HTR-8/SVneo (cell line): ENCODE measurements around the gene RABGAP1.
A peak's percentile ranks its signal among the peaks of the same experiment; 100 is the strongest.
"Not testable (repeated sequence)": the region's sequence is repeated elsewhere in the genome, so short reads cannot be mapped to it uniquely, and the experiment has no call there.

Experiments
- DNase-seq: peaks from one replicate; pipeline ENCODE4 v3.0.0; 2011; ENCODE audit warnings: low spot score, mixed read lengths; ENCODE audit not compliant: insufficient read length
- FAIRE-seq: peaks from 2 replicates; lab custom pipeline; 2011; peaks lifted over from hg19 to GRCh38; lab: Jason Lieb, UNC

Gene RABGAP1

DNA sequence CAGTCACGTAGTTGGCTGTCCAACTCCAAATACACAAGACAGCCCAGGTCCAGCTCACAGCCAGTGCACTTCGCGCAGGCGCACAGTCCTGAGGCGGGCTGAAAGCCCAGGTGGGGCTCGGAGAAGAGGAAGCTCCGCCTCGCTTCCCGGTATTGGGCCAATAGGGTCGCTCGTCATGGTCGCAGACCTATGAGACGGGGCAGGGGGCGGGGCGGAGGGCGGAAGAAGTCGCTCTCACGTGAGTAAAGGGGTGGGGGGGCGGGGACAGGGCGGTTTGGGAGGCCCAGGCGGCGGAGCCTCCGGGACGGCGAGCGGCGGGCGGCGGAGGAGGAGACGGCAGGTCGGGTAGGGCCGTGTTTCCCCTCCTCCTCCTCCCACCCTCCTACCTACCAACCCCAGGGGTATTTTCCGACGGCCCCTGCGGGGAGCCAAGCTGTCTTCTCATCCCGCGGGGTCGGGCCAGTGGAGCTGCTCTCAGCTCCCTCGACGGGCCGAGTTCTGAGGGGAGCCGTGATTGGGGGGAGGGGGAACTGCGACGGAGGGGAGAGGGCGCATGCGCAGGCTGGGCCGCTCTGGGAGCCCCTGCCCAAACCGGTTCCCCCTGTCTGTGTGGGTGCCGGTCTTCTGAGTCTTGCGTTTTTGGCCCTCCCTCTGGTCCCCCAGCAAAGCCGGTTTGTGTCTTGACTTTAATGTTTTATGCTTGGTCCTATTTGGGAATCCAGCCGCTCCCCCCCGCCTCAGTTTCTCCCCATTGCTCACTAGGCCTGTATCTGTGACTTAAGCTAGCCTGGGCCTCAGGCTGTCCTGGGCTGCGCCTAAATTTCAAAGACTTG, at the start of gene RABGAP1:
RABGAP1 (plus strand) TSS at position 272 of the 833 bp plus-strand sequence. CDS start 16,040 bp downstream, outside the sequence.
- DNase-seq (peak; percentile 97), FAIRE-seq (peak; percentile 69)

DNA sequence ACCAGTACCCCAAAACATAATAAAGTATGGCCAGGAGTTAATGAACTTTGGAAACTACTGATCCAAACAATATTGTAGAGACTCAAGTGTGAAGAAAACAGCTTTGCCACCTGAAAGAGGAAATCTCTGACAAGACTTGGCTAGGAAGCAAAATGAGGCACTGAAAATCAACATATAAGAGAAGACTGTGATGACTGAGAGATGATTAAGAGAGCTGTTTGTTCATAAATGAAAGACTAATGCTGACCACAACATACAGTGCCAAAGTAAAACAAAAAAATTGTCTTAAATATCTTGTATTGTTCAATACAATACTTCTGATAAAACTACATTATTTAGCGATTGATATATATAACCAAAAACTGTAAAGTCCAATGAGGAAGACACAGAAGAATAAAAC, 42.9 kb upstream of the RABGAP1 start:
- FAIRE-seq, result no peak
- no peak for DNase-seq

DNA sequence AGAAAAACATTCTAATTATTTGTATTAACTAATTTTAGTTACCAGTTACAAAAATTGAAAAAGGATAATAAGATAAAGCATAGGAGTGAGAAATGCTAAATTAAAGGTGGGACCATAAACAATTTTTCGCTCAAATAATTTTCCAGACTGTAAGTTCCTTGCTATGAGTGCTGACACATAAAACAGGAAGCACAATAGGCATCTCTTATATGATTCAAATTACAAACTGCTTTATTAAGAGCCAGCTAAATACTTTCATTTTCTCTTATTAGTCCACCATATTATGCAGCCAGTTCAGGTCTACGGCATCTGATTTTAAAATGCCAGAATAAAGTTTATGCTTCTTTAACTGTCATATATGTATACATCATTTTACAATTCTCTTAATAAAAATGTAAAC, 40.0 kb upstream of the RABGAP1 start:
- no peak for DNase-seq
- FAIRE-seq, result no peak

DNA sequence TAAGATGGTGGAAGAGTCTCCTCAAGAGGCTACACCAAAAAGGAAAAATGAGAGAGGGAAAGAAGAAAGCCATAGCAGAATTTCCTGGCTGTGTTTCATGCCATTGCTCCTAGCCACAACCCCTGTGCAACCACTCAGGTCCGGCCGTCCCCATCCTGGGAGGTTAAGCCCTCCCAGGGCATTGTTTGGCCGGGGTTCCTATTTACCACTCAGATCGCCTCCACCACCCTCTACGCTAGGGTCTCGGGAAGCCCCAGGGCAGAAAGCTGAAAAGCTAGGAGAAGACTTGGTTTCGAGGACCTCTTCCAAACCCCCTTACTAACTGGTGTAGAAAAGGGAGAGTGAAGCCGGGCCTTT, 36.4 kb upstream of the RABGAP1 start:
- FAIRE-seq (no peak), DNase-seq (peak; percentile 24)

DNA sequence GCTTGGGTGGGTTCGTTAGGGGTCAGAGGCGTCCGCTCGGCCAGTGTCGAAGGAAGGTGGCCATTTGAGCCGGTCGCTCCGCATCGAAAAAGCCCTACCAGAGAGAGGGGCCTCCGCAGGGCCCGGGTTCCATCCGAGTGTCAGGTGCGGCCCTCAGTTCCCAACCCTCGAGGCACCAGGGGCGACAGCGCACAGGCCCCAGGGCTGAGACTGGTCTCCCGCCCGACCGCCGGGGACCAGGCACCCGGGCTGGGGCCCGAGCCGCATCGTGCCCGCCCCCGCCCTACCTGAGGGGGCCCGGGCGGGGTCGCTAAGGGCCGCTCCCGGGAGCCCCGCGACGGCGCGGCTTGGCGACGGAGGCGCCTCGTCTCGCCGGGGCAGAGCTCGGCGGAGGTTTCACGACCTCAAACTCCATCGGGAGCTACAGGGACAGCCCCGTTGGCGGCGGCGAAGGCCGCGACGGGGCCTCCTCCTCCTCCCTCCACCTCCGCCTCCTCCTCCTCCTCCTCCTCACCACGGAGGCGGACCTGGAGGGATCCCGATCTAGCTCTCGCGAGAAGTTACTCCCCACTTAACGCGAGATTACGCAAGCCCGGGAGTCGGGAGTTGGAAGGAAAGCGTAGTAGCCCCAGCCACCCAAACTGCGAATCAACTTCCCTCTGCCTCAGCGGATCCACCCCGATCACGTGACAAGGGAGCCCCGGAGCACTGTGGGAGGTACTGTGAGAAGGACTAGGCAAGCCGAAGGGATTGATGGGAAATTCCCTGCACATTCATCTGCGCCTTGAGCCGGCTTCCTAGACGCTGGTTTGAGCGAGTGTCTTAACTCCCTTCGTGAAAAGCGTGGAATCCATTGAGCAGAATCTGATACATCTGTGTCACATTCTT, 35.8 kb upstream of the RABGAP1 start, which contains the start of gene RC3H2:
RC3H2 (minus strand) TSS at position 537 of the 888 bp plus-strand sequence. CDS start 7,850 bp downstream, outside the sequence.
- FAIRE-seq (peak; percentile 82), DNase-seq (peak; percentile 96)

DNA sequence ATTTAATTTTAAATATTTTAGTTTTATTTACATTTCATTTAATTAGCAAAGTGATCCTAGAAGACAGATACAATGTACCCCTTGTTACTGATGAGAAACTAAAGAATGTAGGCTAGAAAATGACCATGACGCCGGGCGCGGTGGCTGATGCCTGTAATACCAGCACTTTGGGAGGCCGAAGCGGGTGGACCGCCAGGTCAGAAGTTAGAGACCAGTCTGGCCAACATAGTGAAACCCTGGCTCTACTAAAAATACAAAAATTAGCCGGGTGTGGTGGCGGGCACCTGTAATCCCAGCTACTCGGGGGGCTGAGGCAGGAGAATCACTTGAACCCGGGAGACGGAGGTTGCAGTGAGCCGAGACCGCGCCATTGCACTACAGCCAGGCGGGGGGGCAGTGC, 34.7 kb upstream of the RABGAP1 start:
- not testable (repeated sequence) for DNase-seq, FAIRE-seq

DNA sequence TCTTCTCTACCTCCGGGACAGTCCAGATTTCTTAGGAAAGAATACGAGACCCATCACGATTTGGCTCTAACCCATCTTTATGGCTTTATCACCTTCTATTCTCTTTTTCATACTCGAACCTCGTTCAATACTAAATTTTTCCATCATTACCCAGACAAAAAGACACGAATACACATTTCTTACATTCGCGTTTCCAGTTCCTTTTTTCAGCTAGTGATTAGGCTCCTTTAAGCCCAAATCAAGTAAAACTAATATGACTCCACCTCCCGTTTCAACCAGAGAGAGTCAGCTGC, 28.2 kb upstream of the RABGAP1 start:
- no peak for DNase-seq
- no peak for FAIRE-seq

DNA sequence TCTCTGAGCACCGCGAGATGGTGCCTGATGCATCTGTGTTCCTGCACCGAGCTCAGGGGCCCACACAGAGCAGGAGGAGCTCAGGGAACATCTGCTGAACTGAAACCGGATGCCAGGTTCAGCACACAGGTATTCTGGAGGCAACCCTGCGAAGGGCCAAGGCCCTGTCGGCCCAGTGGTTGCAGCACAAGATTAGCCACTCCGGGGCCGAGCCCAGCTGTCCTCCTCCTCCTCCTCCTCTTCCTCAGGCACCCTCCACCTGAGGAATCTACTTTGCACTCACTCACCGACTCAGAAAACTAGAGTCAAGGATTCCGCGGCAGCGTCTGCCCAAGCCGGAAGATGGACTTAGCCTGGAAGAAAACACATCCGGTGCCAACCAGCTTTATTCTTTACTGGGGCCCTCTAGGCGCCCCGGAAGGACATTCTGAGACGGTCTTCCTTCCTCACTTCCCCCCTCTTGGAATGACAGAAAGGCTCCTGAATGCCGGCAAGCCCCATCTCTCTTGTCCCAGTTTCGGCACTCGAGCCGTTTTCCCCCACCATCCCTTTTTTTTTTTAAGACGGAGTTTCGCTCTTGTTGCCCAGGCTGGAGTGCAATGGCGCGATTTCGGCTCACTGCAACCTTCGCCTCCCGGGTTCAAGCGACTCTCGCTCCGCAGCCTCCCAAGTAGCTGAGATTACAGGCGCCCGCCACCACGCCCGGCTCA, 27.7 kb upstream of the RABGAP1 start, which contains the start of gene ZBTB6:
ZBTB6 (minus strand) TSS at position 360 of the 710 bp plus-strand sequence. CDS start 1,251 bp downstream, outside the sequence.
- FAIRE-seq (no peak), DNase-seq (peak; percentile 72)

DNA sequence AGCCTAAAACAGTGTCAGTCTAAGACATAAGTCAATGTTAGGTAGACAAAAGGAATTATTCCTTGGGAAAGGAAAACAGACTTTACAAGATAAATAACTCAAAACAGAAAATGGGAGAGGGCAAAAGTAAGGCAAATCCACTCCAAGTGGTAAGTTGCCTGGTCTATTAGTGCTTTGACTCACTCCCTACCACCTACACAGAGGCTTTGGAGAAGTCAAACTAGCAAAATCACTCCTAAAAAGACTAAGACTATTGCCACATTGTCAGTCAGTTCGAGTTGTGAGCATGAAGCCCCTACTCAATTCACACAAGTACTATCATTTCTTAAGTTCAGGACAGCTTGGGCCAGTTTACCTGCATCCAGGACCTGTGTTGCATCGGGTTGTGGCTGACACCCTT, 22.5 kb upstream of the RABGAP1 start:
- DNase-seq (no peak), FAIRE-seq (no peak)

DNA sequence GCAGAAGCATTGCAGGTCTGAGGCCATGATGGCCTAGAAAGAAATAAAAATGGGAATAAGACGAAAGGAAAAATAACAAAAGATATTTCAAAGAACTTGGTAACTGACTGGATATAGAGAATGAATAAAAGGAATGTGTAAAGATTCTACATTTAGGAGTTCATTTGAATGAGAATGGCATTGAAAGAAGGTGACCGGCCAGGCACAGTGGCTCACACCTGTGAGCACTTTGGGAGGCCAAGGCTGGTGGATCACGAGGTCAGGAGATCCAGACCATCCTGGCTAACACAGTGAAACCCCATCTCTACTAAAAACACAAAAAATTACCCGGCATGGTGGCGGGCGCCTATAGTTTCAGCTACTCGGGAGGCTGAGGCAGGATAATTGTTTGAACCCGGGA, 18.1 kb upstream of the RABGAP1 start:
- no peak for FAIRE-seq
- DNase-seq, result no peak

DNA sequence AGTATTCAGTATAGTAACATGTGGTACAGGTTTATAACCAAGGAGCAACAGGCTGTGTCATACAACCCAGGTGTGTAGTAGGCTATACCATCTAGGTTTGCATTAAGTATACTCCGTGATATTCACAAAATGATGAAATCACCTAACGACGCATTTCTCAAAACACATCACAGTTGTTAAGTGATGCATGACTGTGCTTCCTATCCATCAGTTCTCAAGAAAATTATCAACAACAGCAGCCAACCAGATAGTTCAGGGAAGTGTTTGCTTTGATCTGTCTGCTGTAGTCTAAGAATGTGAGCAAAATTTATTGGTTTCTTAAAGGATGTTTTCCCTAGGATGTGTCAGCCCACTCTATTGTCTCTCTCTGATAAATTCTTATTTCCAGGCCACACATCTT, 16.9 kb upstream of the RABGAP1 start:
- DNase-seq, result no peak
- FAIRE-seq, result no peak

DNA sequence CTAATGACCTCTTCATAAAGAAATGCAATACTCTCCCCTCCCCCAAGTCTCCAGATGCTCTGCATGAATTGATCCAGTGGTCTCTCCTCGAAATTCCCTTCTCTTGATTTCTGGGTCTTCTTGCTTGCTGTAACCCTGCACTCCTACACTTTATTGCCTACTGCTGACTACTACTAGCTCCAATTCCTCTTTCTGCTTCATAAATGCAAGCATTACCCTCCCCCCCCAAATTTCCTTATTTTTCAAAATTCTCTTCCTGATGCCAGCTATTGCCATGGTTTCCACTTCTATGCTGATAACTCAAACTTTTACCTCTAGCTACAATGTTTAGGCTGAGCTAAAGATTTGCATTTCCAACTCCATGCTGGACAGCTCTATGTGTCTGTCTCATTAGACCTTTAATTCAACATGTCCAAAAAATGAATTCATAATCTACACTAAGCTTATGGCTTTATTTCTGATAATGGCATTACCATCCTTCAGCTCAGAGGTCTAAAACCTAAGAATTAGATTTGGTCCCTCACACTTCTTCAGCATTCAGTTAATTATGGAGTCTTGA, 10.9 kb upstream of the RABGAP1 start:
- FAIRE-seq (no peak), DNase-seq (no peak)

DNA sequence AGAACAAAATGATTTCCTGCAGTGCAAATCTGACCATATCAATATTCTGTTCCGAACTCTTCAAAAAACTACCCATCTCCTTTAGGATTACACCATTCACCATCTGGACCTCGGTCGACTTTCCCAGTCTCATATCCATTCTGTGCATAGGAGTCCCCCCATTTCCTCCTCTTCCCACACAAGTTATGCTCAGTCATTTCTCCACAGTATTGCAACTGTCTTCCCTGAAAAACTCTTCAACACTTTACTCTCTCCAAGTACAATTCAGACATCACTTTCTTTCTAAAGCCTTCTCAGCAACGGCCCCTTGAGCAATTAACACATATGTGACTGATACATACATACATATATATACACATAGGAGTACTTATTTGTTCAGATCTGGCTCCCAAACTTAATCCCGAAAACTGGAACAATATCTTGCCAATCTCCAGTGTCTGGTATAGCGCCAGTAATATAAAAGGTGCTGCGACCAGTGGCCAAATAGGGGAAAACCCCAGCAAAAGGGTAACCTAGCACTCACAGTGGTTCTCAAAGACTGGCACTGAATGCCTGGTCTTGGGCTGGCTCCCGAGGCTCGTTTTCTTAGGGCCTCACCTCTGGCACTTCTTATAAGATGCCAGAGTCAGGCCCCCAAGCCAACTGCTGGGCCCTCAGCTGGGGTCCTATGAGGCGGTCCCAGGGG, 10.1 kb upstream of the RABGAP1 start:
- FAIRE-seq (no peak), DNase-seq (no peak)

DNA sequence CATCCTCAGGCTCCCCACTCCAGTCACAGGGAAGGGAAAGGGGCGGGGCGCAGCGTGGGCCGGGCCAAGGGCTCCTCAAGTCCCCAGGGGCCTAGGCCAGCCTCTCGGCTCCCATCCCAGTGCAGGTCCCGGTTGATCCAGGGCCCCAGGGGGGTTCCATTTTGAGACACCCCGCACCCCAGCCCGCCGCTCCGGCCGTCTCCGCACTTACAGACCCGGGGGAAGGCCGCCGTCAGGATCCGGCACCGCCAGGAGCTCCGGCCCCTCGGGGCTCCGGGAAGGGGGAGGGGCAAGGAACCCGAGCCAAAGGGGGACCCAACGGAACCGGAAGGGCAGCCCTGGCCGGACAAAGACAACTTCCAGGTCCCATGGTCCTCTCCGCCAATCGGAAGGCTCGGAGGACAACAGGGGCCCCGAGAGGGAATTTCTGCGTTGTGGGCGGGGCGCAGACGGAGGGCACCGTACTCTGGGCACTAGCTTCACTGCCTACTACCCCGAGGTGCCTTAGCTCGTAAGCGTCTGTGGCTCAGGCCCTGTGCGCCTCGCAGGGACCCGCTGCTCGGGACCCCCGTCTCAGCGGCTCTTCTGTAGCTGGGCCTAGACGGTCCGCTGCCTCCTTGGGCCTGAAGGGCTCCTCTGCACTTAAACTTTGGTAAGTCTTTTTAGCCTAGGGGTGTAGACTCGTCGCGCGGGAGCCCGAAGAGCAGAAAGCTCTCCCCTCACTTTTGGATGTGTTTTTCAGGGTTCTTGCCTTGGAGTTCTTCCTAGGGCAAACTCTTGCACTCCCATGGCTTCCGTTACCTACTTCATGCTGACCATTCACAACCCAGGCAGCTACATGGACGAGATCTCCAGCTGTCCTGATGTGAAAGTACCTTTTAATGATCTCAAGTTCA, 9.3 kb upstream of the RABGAP1 start, which contains the start of gene ZBTB26:
ZBTB26 (minus strand) TSS at position 287 of the 896 bp plus-strand sequence. CDS start 11,578 bp downstream, outside the sequence.
- FAIRE-seq (no peak), DNase-seq (peak; percentile 95)

DNA sequence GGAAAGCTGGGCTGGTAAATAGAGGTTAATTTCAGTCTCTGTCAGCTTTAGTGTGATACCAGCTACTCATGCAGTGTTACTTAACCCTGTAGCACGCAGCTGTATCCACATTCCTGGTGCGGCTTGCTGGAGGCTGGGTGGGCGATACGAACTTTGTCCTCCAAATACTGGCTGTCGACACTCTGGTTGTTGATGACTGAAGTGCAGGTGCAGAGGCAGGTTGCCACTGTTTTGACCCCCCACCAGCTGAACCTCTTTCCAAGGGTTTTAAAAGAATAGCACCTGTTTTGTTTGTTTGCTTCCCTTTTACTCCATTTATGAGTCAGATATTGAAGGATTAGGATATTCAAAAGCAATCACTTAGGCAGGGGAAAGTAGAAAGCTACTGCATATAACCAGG, 4.4 kb upstream of the RABGAP1 start:
- FAIRE-seq, result no peak
- DNase-seq, result no peak

DNA sequence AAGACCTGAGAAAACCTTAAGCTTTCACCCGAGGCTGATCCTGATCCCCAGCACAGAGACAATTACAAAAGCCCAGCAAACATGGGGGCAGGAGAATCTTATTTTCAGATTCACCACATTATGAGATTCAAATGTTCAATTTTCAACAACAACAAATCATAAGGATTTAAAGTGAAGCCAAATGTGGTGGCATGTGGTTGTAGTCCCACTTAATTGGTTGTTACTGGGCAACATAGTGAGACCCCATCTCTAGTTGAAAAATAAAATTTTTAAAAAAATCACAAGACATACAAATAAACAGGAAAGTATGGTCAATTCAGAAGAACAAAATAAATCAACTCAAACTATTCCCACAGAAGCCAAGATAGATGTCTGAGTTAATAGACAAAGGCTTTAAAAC, 3.9 kb upstream of the RABGAP1 start:
- DNase-seq (no peak), FAIRE-seq (no peak)

DNA sequence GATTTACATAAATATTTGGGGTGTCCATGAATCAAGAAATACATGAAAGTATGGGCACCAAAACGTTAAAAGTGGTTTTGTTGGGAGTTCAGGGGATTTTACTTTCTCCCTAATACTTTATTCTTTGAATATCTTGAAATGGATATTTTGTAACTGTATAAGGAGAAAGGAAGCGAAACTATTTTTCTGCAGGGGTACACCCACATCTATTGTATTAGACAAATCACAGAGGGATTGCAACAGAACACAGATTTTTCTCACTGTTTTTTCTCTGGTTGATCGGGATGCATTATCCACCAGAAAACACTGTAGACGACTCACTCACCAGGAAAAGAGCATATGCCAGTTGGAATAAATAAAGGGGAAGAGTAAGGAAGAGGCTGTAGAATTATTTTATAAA, 1.2 kb upstream of the RABGAP1 start:
- DNase-seq, result no peak
- no peak for FAIRE-seq

DNA sequence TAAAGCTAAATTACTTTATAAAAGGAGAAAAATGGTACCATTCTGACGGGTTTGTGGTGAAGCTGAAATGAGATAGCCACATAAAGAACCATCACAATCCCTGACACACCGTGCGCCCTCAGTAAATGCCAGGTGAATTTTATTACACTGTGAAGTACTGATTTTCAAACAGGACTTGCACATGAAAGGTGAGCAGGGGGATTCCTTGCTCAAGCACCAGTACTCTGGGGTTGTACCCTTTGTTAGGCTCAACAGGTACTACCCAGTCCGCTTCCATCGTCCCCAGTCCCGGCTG, 419 bp upstream of the RABGAP1 start:
- no peak for DNase-seq
- no peak for FAIRE-seq
